Subcutaneous abdominal adipose tissue (tissue), 5 donors: ENCODE results near the gene OR6N1.

Experiments
- H3K27ac ChIP-seq: one replicate; pipeline ENCODE4 v1.7.0; 2013; ENCODE audit warnings: low read depth, mild to moderate bottlenecking, inconsistent platforms, low read length, moderate library complexity
- H3K27me3 ChIP-seq, 5 donors: one replicate each; pipeline ENCODE4 v1.7.0; 2013; ENCODE audit warnings: low read length in 5 of 5, inconsistent platforms in 1 of 5; ENCODE audit not compliant: control insufficient read depth in 5 of 5, insufficient read depth in 4 of 5
- H3K36me3 ChIP-seq, 5 donors: one replicate each; pipeline ENCODE4 v1.7.0; 2013; ENCODE audit warnings: low read length in 5 of 5; ENCODE audit not compliant: control insufficient read depth in 5 of 5, insufficient read depth in 5 of 5
- H3K4me1 ChIP-seq, 5 donors: one replicate each; pipeline ENCODE4 v1.7.0; 2013; ENCODE audit warnings: low read length in 5 of 5, mild to moderate bottlenecking in 3 of 5, moderate library complexity in 1 of 5; ENCODE audit not compliant: control insufficient read depth in 5 of 5, insufficient read depth in 5 of 5
- H3K4me3 ChIP-seq, 5 donors: one replicate each; pipeline ENCODE4 v1.7.0; 2013; ENCODE audit warnings: low read length in 5 of 5, low read depth in 1 of 5
- H3K9ac ChIP-seq, 5 donors: one replicate each; pipeline ENCODE4 v1.7.0; 2013; ENCODE audit warnings: low read length in 5 of 5, mild to moderate bottlenecking in 4 of 5, moderate library complexity in 3 of 5
- H3K9me3 ChIP-seq, 5 donors: one replicate each; pipeline ENCODE4 v1.7.0; 2013; ENCODE audit warnings: low read length in 5 of 5; ENCODE audit not compliant: control insufficient read depth in 5 of 5
- donor health status: healthy.
- donor health status: healthy.
- donor health status: healthy.
- donor health status: healthy.
- donor health status: healthy.

OR6N1 gene, protein sequence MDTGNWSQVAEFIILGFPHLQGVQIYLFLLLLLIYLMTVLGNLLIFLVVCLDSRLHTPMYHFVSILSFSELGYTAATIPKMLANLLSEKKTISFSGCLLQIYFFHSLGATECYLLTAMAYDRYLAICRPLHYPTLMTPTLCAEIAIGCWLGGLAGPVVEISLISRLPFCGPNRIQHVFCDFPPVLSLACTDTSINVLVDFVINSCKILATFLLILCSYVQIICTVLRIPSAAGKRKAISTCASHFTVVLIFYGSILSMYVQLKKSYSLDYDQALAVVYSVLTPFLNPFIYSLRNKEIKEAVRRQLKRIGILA

DNA sequence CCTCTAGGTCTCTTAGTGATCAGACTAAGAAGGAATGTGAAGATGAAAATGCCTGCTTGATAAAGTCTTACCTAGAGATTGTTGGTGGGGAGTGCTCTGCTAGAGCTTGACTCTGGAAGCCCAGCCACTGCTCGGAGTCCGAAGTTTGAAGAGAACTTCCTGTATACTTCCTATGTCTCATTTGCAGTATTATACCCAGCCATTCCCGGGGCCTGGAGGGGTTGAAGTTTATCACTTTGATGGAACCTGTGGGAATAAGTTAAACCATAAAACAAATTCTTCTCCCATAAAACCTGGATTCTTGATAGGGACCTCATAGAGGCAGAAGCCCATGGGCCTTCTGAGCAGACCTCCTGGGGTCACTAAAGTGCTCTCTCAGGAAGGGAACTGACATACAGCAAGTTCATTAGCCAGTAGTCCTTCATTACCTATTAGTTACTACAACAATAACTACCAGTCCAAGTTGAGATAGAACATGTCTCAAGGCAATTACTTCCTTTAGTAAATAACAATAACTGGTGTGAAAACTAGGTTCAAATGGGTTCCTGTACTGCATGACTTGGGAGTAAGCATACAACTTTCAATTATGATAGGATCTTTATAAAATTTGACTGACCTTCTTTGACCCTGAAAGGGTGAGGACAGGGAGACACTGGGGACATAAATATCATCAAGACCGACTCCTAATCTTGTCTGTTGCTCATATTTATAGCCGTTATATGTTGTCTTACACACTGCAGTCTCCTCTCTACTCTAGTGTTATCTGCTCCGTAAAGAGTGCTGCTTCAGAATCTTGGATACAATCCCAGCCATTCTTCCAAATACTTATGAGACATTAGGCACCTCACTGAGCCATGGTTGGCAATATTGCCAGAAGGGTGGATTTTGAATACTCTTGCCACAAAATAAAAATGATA lies at the start of gene OR6N1:
OR6N1 (minus strand) TSS at position 246 of the 917 bp plus-strand sequence. CDS start 5,513 bp downstream, outside the sequence.
- Histone ChIP-seq H3K9ac (no peak within 1 kb of the TSS), H3K27ac (no peak within 1 kb of the TSS), H3K9me3 (no peaks in the 10 kb centered on the region), H3K4me1 (no peaks in the 10 kb centered on the region), H3K4me3 (no peak within 1 kb of the TSS), H3K27me3 (no peaks in the 10 kb centered on the region), H3K36me3 (no peaks in the 10 kb centered on the region)

DNA sequence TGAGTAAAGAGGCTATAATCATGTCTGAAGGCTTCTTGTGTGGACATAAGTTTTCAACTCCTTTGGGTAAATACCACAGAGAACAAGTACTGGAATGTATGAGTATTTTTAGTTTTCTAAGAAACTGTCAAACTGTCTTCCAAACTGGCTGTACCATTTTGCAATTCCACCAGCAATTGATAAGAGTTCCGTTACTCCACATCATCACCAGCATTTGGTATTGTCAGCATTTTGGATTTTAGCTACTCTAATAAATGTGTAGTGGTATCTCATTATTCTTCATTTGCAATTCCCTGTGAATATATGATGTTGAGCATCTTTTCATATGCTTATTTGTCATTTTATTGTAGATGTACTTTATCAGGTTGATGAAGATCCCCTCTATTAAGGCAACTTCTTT lies 49.7 kb upstream of the OR6N1 start:
- no peak overlapping the region for H3K27ac ChIP-seq
- no peaks in the 10 kb centered on the region for H3K9me3 ChIP-seq
- no peak overlapping the region for H3K4me3 ChIP-seq
- H3K27me3 ChIP-seq, result no peaks in the 10 kb centered on the region
- H3K9ac ChIP-seq, result no peak overlapping the region
- H3K36me3 ChIP-seq, result no peaks in the 10 kb centered on the region
- H3K4me1 ChIP-seq, result peaks cover 0 to 6% (median 0%) of the 10 kb centered on the region in 5 donors

DNA sequence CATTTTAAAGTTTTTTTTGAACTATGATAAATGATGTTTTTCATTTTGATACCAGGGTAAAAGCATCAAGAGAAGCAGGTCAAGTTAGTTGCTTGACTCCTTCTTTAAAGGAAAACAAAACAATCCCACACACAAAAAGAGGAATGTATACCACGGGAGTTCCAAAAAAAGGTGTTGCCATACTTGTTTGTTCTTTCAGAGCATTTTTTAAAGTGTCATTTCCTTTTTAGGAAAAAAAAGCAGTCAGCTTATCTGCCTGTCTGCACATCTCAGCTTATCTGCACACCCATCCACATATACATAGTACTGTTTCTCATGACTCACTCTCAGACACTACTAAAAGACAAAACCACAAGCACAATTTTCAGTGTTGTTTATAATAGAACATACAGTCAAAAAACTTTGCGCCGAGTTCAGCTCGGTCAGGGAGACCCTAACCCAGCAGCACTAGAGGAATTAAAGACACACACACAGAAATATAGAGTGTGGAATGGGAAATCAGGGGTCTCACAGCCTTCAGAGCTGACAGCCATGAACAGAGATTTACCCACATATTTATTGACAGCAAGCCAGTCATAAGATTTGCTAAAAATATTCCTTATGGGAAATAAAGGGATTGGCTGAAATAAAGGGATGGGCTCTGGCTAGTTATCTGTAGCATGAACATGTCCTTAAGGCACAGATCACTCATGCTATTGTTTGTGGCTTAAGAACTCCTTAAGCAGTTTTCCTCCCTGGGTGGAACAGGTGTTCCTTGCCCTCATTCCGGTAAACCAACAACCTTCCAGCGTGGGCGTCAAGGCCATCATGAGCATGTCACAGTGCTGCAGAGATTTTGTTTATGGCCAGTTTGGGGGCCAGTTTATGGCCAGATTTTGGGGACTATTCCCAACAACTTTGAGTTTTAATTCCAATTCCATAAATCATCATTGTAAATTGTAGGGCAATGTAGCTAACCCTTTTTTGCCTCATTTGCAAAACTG lies 47.8 kb upstream of the OR6N1 start:
- no peaks in the 10 kb centered on the region for H3K9me3 ChIP-seq
- no peaks in the 10 kb centered on the region for H3K36me3 ChIP-seq
- H3K27ac ChIP-seq, result no peak overlapping the region
- no peak overlapping the region for H3K4me3 ChIP-seq
- H3K27me3 ChIP-seq, result no peaks in the 10 kb centered on the region
- H3K9ac ChIP-seq, result no peak overlapping the region
- H3K4me1 ChIP-seq, result peaks cover 0 to 6% (median 0%) of the 10 kb centered on the region in 5 donors

GRCh38 chr1:158818975-158819431 lies 47.0 kb upstream of the OR6N1 start:
- Histone ChIP-seq H3K4me1 (peaks cover 0 to 6% (median 0%) of the 10 kb centered on the region in 5 donors), H3K36me3 (no peaks in the 10 kb centered on the region), H3K9ac (no peak overlapping the region), H3K9me3 (no peaks in the 10 kb centered on the region), H3K27me3 (no peaks in the 10 kb centered on the region), H3K27ac (no peak overlapping the region), H3K4me3 (no peak overlapping the region)

DNA sequence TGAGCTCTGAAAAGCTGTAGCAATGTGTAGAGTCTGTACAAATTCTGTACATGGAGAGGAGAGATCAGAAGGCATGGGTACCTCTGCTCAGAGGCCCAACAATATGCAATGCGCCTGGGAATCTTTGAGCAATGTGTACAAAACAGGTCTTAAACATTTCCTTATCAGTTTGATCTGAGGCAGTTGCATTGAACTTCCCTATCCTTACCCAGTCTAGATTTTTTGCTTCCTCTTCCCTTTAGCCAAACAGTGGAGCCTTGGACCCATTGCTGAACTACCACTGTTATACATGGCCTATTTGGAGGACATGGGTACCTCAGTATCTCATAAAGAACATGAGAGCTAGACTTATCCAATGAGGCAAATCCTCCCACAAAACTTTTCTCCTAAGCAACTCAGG lies 46.6 kb upstream of the OR6N1 start:
- H3K27ac ChIP-seq, result no peak overlapping the region
- H3K9me3 ChIP-seq, result no peaks in the 10 kb centered on the region
- H3K36me3 ChIP-seq, result no peaks in the 10 kb centered on the region
- H3K4me1 ChIP-seq, result peaks cover 0 to 6% (median 0%) of the 10 kb centered on the region in 5 donors
- H3K9ac ChIP-seq, result no peak overlapping the region
- no peaks in the 10 kb centered on the region for H3K27me3 ChIP-seq
- H3K4me3 ChIP-seq, result no peak overlapping the region

- Histone ChIP-seq H3K36me3 (no peaks in the 10 kb centered on the region), H3K4me1 (peaks cover 0 to 8% (median 0%) of the 10 kb centered on the region in 5 donors), H3K27ac (no peak overlapping the region), H3K4me3 (no peak overlapping the region), H3K9me3 (no peaks in the 10 kb centered on the region), H3K27me3 (no peaks in the 10 kb centered on the region), H3K9ac (no peak overlapping the region)
Measured at GRCh38 chr1:158814970-158815369, 43.0 kb upstream of the OR6N1 start.

- H3K9me3 ChIP-seq, result no peaks in the 10 kb centered on the region
- H3K4me1 ChIP-seq, result peaks cover 0 to 8% (median 5%) of the 10 kb centered on the region in 5 donors
- H3K4me3 ChIP-seq, result no peak overlapping the region
- no peaks in the 10 kb centered on the region for H3K27me3 ChIP-seq
- no peak overlapping the region for H3K27ac ChIP-seq
- H3K9ac ChIP-seq, result no peak overlapping the region
- no peaks in the 10 kb centered on the region for H3K36me3 ChIP-seq
Measured at GRCh38 chr1:158813164-158813563, 41.2 kb upstream of the OR6N1 start.

GRCh38 chr1:158812336-158812735 lies 40.3 kb upstream of the OR6N1 start:
- Histone ChIP-seq H3K4me3 (no peak overlapping the region), H3K27me3 (no peaks in the 10 kb centered on the region), H3K4me1 (peaks cover 0 to 8% (median 5%) of the 10 kb centered on the region in 5 donors), H3K36me3 (no peaks in the 10 kb centered on the region), H3K27ac (no peak overlapping the region), H3K9me3 (no peaks in the 10 kb centered on the region), H3K9ac (no peak overlapping the region)

DNA sequence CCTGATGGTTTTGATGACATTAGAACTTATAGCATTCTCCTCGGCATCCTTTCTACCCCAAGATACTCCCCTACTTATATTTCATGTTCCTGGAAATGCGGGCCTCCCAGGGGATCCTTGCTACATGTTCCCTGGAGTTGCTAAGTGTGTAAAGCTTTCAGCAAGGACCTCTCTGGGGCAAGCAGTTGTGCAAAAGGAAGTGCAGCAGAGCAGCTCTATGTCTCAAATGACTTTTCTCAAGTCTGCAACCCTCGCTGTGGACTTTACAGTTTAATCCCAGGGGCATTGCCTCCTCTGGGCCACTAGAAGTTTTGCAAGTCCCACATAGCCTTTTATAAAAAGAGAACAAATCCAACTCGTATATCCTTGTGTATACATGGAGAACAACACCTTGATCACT lies 38.3 kb upstream of the OR6N1 start:
- H3K4me1 ChIP-seq, result peaks cover 0 to 15% (median 5%) of the 10 kb centered on the region in 5 donors

More for the DNA sequence above, 38.3 kb upstream of the OR6N1 start:
- Histone ChIP-seq H3K27me3 (no peaks in the 10 kb centered on the region), H3K4me3 (no peak overlapping the region), H3K9ac (no peak overlapping the region), H3K9me3 (no peaks in the 10 kb centered on the region), H3K36me3 (no peaks in the 10 kb centered on the region), H3K27ac (no peak overlapping the region)
